Endothelial cell of umbilical vein (primary cell): ENCODE results near the gene INSRR. TPM values are rescaled to one million over a fixed set of nuclear protein-coding genes. Genes with fewer than 3 reads are reported as not detected.

Experiments used
- BruUV-seq: library from RNA; stranded (reverse); fragments of 400-500 nt; replicated peaks from 2 replicates; lab custom pipeline; 2021; lab: Mats Ljungman, UMichigan
- CTCF ChIA-PET: fragments of 300-600, 350-600 bp; sonication (Branson Sonifier 250); formaldehyde crosslinking; loops from one replicate; lab custom pipeline; 2021; ENCODE audit warnings: antibody characterized with exemption, inconsistent platforms; lab: Charles Lee
- POLR2A ChIA-PET: fragments of 300-600, 350-600 bp; sonication (Branson Sonifier 250); formaldehyde crosslinking; loops from one replicate; lab custom pipeline; 2021; ENCODE audit warnings: antibody characterized with exemption, inconsistent platforms; lab: Charles Lee
- DNase-seq: peaks from one replicate; pipeline ENCODE4 v3.0.0-alpha.2; 2011; ENCODE audit warnings: low read depth, low spot score
- FAIRE-seq: peaks from 2 replicates; lab custom pipeline; 2011; peaks lifted over from hg19 to GRCh38; lab: Jason Lieb, UNC
- H2AFZ ChIP-seq: 2 replicates; pipeline ENCODE4 v1.6.0; 2012; ENCODE audit warnings: low read depth, low read length, control low read depth, inconsistent platforms
- H3K27ac ChIP-seq: 2 replicates; pipeline ENCODE4 v1.5.1; 2011; ENCODE audit warnings: low read depth, mild to moderate bottlenecking, control low read depth, low read length, moderate library complexity; ENCODE audit not compliant: insufficient read depth
- H3K27me3 ChIP-seq, 2 experiments: 2 replicates each; pipeline versions ENCODE4 v1.6.0 to v1.6.1; 2011; ENCODE audit warnings: low read length in 2 of 2, mixed read lengths in 1 of 2; ENCODE audit not compliant: control insufficient read depth in 2 of 2, insufficient read depth in 2 of 2
- H3K36me3 ChIP-seq, 2 experiments: 2 replicates in 1 of 2; 3 replicates in 1 of 2; pipeline ENCODE4 v1.5.1; 2011; ENCODE audit warnings: low read length in 2 of 2, mild to moderate bottlenecking in 1 of 2, moderate library complexity in 1 of 2; ENCODE audit not compliant: control insufficient read depth in 2 of 2, insufficient read depth in 2 of 2; ENCODE audit errors: extremely low read depth in 1 of 2
- H3K4me1 ChIP-seq: 3 replicates; pipeline ENCODE4 v1.5.1; 2011; ENCODE audit warnings: mild to moderate bottlenecking, low read length; ENCODE audit not compliant: control insufficient read depth, insufficient read depth; ENCODE audit errors: extremely low read depth
- H3K4me2 ChIP-seq: 2 replicates; pipeline ENCODE4 v1.6.1; 2011; ENCODE audit warnings: low read length, control low read depth, mixed read lengths; ENCODE audit not compliant: insufficient read depth
- H3K4me3 ChIP-seq, 3 experiments: fragments of 200-600 bp in 1 of 3; sonication (generic), shearing (Covaris generic) in 1 of 3; replicated peaks in 1 of 3; 2 replicates each; pipeline ENCODE4 v1.5.1; 2011 to 2016; ENCODE audit warnings: control low read depth in 3 of 3, low read length in 3 of 3, mild to moderate bottlenecking in 2 of 3, inconsistent platforms in 1 of 3, low read depth in 1 of 3, moderate library complexity in 1 of 3; ENCODE audit not compliant: insufficient read depth in 1 of 3
- H3K79me2 ChIP-seq: 2 replicates; pipeline ENCODE4 v1.6.0; 2012; ENCODE audit warnings: low read length, inconsistent platforms; ENCODE audit not compliant: control insufficient read depth, insufficient read depth
- H3K9ac ChIP-seq: replicated peaks from 2 replicates; pipeline ENCODE3; 2011; ENCODE audit warnings: low read length, control low read depth; ENCODE audit not compliant: insufficient read depth; ENCODE audit errors: extremely low read depth
- H3K9me1 ChIP-seq: replicated peaks from 3 replicates; pipeline ENCODE4 v1.6.0; 2011; ENCODE audit warnings: mild to moderate bottlenecking, low read length; ENCODE audit not compliant: control insufficient read depth, insufficient read depth; ENCODE audit errors: extremely low read depth
- H3K9me3 ChIP-seq: replicated peaks from 2 replicates; pipeline ENCODE4 v1.5.1; 2012; ENCODE audit warnings: low read length, inconsistent platforms; ENCODE audit not compliant: control insufficient read depth, insufficient read depth
- H4K20me1 ChIP-seq: replicated peaks from 2 replicates; pipeline ENCODE3; 2011; ENCODE audit warnings: mild to moderate bottlenecking, low read length; ENCODE audit not compliant: control insufficient read depth, insufficient read depth; ENCODE audit errors: extremely low read depth
- EZH2 ChIP-seq: IDR thresholded peaks from 2 replicates; pipeline ENCODE4 v1.6.1; 2012; ENCODE audit warnings: borderline replicate concordance, low read depth, mild to moderate bottlenecking, moderate library complexity, low read length, inconsistent platforms; ENCODE audit not compliant: severe bottlenecking
- FOS ChIP-seq: IDR thresholded peaks from 2 replicates; pipeline ENCODE4 v1.6.1; 2011; ENCODE audit warnings: mild to moderate bottlenecking, low read length, moderate library complexity, borderline replicate concordance; ENCODE audit not compliant: insufficient read depth
- GATA2 ChIP-seq: IDR thresholded peaks from 2 replicates; pipeline ENCODE4 v1.7.0; 2011; ENCODE audit warnings: low read depth, mild to moderate bottlenecking, moderate library complexity, mixed read lengths, low read length; ENCODE audit not compliant: insufficient read length, insufficient read depth
- JUN ChIP-seq: IDR thresholded peaks from 2 replicates; pipeline ENCODE4 v1.6.1; 2011; ENCODE audit warnings: borderline replicate concordance, low read depth; ENCODE audit not compliant: insufficient read length, insufficient read depth
- MYC ChIP-seq: IDR thresholded peaks from one replicate; pipeline ENCODE4 v1.6.1; 2011; ENCODE audit warnings: mild to moderate bottlenecking, low read depth, low read length
- POLR2A ChIP-seq: IDR thresholded peaks from 2 replicates; pipeline ENCODE4 v1.6.1; 2012; ENCODE audit warnings: low read depth, mild to moderate bottlenecking, control low read depth, low read length
- POLR2AphosphoS5 ChIP-seq: IDR thresholded peaks from 2 replicates; pipeline ENCODE4 v1.6.1; 2012; ENCODE audit warnings: low read depth, mild to moderate bottlenecking, control low read depth, low read length, moderate library complexity; ENCODE audit not compliant: insufficient read depth
- dilution Hi-C: fragments of 300-500 bp; cut with MboI; formaldehyde crosslinking; loops from one replicate; pipeline ENCODE4 v1.15.0; 2019; ENCODE audit warnings: low sequenced_read_pairs; ENCODE audit not compliant: extremely low pct_ligation_motif_present
- intact Hi-C: fragments of 100-400 bp; cut with micrococcal nuclease; formaldehyde crosslinking; loops from one replicate; pipeline ENCODE4 v1.10.0; 2022
- polyA plus RNA-seq, 4 experiments: library from polyadenylated mRNA; depleted of rRNA in 3 of 4; stranded (reverse) in 3 of 4; unstranded in 1 of 4; fragments of >200 nt; gene quantifications; 2 replicates each; pipeline versions ENCODE4 v1.2.1 to v1.2.3, GENCODE V29; 2011 to 2012; ENCODE audit warnings: missing spikeins in 1 of 4
- total RNA-seq: library from RNA; stranded (reverse); gene quantifications from 2 replicates; pipeline ENCODE4 v1.2.3, GENCODE V29; 2021
- TF ChIP-seq, protein P1 (sequence below), 2 donors: IDR thresholded peaks; 1 replicate in 1 of 2; 2 replicates in 1 of 2; pipeline ENCODE4 v1.5.1; 2011; ENCODE audit warnings: low read length in 2 of 2, mild to moderate bottlenecking in 2 of 2, moderate library complexity in 2 of 2, control low read depth in 1 of 2, inconsistent platforms in 1 of 2, low read depth in 1 of 2; ENCODE audit not compliant: insufficient read depth in 1 of 2; ENCODE audit errors: extremely low read depth in 1 of 2
- TF ChIP-seq, protein P2 (sequence below): IDR thresholded peaks from 2 replicates; pipeline ENCODE4 v1.6.1; 2011; ENCODE audit not compliant: insufficient read depth, insufficient read length

The INSRR gene
- total and polyA plus RNA-seq, 2 donors (not counting 3 experiments of a cell fraction or from before 2014, with no cell fraction given): not detected

DNA sequence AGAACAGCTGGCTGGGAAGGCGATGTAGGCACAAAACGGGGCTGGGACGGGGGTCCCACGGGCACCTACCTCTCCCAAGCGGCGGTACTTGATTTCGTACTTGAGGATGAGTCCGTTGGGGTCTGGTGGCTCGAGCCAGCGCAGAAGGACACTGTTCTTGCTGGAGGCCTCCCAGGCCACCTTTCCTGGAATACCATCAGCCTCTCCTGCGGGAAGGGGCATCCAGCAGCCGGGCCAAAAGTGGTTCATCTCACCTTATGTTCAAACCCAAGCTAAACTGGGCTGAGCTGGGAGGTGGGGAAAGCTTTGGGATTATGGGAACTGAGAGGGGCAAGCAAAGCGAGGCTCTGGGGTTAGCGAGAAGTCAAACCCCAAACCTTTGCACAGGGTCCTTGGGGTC lies 14.3 kb downstream of the INSRR start:
- no peak overlapping the region for H3K27ac ChIP-seq
- no peak overlapping the region for H2AFZ ChIP-seq
- H3K4me1 ChIP-seq: peaks cover 45% of the 10 kb centered on the region
- no peak for TF ChIP-seq MYC
- TF ChIP-seq POLR2A: no peak
- TF ChIP-seq, protein P1, sequence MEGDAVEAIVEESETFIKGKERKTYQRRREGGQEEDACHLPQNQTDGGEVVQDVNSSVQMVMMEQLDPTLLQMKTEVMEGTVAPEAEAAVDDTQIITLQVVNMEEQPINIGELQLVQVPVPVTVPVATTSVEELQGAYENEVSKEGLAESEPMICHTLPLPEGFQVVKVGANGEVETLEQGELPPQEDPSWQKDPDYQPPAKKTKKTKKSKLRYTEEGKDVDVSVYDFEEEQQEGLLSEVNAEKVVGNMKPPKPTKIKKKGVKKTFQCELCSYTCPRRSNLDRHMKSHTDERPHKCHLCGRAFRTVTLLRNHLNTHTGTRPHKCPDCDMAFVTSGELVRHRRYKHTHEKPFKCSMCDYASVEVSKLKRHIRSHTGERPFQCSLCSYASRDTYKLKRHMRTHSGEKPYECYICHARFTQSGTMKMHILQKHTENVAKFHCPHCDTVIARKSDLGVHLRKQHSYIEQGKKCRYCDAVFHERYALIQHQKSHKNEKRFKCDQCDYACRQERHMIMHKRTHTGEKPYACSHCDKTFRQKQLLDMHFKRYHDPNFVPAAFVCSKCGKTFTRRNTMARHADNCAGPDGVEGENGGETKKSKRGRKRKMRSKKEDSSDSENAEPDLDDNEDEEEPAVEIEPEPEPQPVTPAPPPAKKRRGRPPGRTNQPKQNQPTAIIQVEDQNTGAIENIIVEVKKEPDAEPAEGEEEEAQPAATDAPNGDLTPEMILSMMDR (IDR thresholded peaks at IDR 0.05; ENCODE audit: extremely low read depth in 1 of 2, insufficient read depth in 1 of 2, low read depth in 1 of 2, low read length in 2 of 2): no peak
- no peak for TF ChIP-seq JUN
- TF ChIP-seq, protein P2, sequence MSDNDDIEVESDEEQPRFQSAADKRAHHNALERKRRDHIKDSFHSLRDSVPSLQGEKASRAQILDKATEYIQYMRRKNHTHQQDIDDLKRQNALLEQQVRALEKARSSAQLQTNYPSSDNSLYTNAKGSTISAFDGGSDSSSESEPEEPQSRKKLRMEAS: no peak
- no peak for TF ChIP-seq EZH2
- TF ChIP-seq FOS: no peak
- no peak for TF ChIP-seq POLR2AphosphoS5
- TF ChIP-seq GATA2: no peak
- H3K9me3 ChIP-seq: no peaks in the 10 kb centered on the region
- H4K20me1 ChIP-seq: no peaks in the 10 kb centered on the region
- dilution Hi-C loops: no loop called here
- FAIRE-seq: no peak
- H3K9ac ChIP-seq: no peak overlapping the region
- no peaks in the 10 kb centered on the region for H3K79me2 ChIP-seq
- no peak for DNase-seq
- H3K36me3 ChIP-seq: no peaks in the 10 kb centered on the region
- H3K4me3 ChIP-seq: no peak overlapping the region
- ChIA-PET POLR2A (no interaction called here), CTCF (interaction anchor here (1.0 kb wide), 1 partner anchor 15 kb away, joined by 4 read pairs; no protein-coding TSS in a partner anchor)
- no TSS peak for BruUV-seq
- no peak overlapping the region for H3K4me2 ChIP-seq
- intact Hi-C loops: no loop called here
- H3K9me1 ChIP-seq: no peaks in the 10 kb centered on the region
- peaks cover 57 to 58% of the 10 kb centered on the region in 2 experiments for H3K27me3 ChIP-seq
